Neural progenitor cell (in vitro differentiated cells): ENCODE data around the gene MPZL3. TPM values are rescaled to one million over a fixed set of nuclear protein-coding genes. Genes with fewer than 3 reads are reported as not detected.

ENCODE experiments used
- DNase-seq: peaks from one replicate; pipeline ENCODE4 v3.0.0-alpha.2; 2016; ENCODE audit warnings: low spot score
- H2AFZ ChIP-seq: fragments of 200-600 bp; sonication (generic); replicated peaks from 2 replicates; pipeline ENCODE4 v1.6.1; 2016; ENCODE audit warnings: antibody characterized with exemption
- H3F3A ChIP-seq: fragments of 200-600 bp; sonication (generic); 2 replicates; pipeline ENCODE4 v1.6.1; 2016; ENCODE audit warnings: antibody characterized with exemption, low read depth
- H3K27ac ChIP-seq: fragments of 200-600 bp; sonication (generic); 2 replicates; pipeline ENCODE4 v1.5.1; 2016; ENCODE audit warnings: mild to moderate bottlenecking
- H3K27me3 ChIP-seq: fragments of 200-600 bp; sonication (generic); 2 replicates; pipeline ENCODE4 v1.6.1; 2016; ENCODE audit warnings: mild to moderate bottlenecking, moderate library complexity
- H3K36me3 ChIP-seq: fragments of 200-600 bp; sonication (generic); 2 replicates; pipeline ENCODE4 v1.5.1; 2016
- H3K4me1 ChIP-seq: fragments of 200-600 bp; sonication (generic); 2 replicates; pipeline ENCODE4 v1.6.1; 2016; ENCODE audit warnings: mixed run types
- H3K4me2 ChIP-seq: fragments of 200-600 bp; sonication (generic); 2 replicates; pipeline ENCODE4 v1.6.1; 2016
- H3K4me3 ChIP-seq: fragments of 200-600 bp; sonication (generic); 2 replicates; pipeline ENCODE4 v1.5.1; 2016
- H3K79me2 ChIP-seq: fragments of 200-600 bp; sonication (generic); 2 replicates; pipeline ENCODE4 v1.6.1; 2016; ENCODE audit warnings: low read depth
- H3K9ac ChIP-seq: fragments of 200-600 bp; sonication (generic); 2 replicates; pipeline ENCODE4 v1.6.1; 2016
- H3K9me3 ChIP-seq: fragments of 200-600 bp; sonication (generic); 2 replicates; pipeline ENCODE4 v1.5.1; 2016; ENCODE audit warnings: low read depth
- H4K20me1 ChIP-seq: fragments of 200-600 bp; sonication (generic); 2 replicates; pipeline ENCODE4 v1.6.1; 2016; ENCODE audit warnings: low read depth
- H3K27ac Mint-ChIP-seq: 3 replicates; pipeline ENCODE4 v1.8.0; 2021; ENCODE audit warnings: mixed read lengths
- H3K27me3 Mint-ChIP-seq: 2 replicates; pipeline ENCODE4 v1.8.0; 2022; ENCODE audit warnings: low read depth, mild to moderate bottlenecking, inconsistent platforms, moderate library complexity, mixed read lengths; ENCODE audit not compliant: insufficient read depth
- H3K36me3 Mint-ChIP-seq: 3 replicates; pipeline ENCODE4 v1.8.0; 2021; ENCODE audit warnings: mixed read lengths
- H3K4me1 Mint-ChIP-seq: 3 replicates; pipeline ENCODE4 v1.8.0; 2021; ENCODE audit warnings: mixed read lengths
- H3K4me3 Mint-ChIP-seq: 3 replicates; pipeline ENCODE4 v1.8.0; 2021; ENCODE audit warnings: mild to moderate bottlenecking, moderate library complexity, mixed read lengths
- H3K9me3 Mint-ChIP-seq: 3 replicates; pipeline ENCODE4 v1.8.0; 2020; ENCODE audit warnings: mixed read lengths
- EZH2 ChIP-seq: fragments of 200-600 bp; sonication (generic); IDR thresholded peaks from 2 replicates; pipeline ENCODE4 v1.6.1; 2017; ENCODE audit warnings: antibody characterized with exemption, mild to moderate bottlenecking, moderate library complexity
- EZH2phosphoT487 ChIP-seq: fragments of 200-600 bp; sonication (generic); IDR thresholded peaks from 2 replicates; pipeline ENCODE4 v1.6.1; 2017; ENCODE audit warnings: antibody characterized with exemption
- total RNA-seq: library from RNA; depleted of rRNA; stranded (reverse); fragments of >200 nt; gene quantifications from 2 replicates; pipeline ENCODE4 v1.2.3, GENCODE V29; 2015; ENCODE audit warnings: low replicate concordance
- TF ChIP-seq, protein P1 (sequence below): fragments of 200-600 bp; sonication (generic); IDR thresholded peaks from 2 replicates; pipeline ENCODE4 v1.5.1; 2017; ENCODE audit warnings: antibody characterized with exemption, mild to moderate bottlenecking

The MPZL3 gene
- total RNA-seq, 1 donor from 2014 or later, result 5.7 TPM

DNA sequence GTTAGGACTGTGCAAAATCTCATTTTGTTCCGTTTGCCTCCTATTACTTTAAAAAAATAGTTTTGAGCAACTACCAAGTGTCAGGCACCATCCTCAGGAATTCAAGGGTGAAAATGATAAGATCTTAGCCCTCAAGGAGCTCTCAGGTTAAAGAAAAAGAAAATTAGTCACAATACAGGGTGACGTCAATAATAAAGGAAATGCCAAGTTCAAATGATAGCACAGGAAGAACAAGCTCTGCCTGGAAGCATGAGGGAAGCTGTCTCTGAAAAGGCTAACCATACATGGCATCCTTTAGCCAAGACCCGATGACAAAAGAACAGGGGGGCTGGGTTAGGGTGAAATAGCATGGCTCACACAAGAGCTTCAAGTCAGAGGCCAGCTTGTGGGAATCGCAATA is 23.0 kb upstream of the MPZL3 start:
- Mint-ChIP-seq H3K27me3 (peaks cover 4% of the 10 kb centered on the region), H3K4me3 (no peak overlapping the region), H3K4me1 (no peaks in the 10 kb centered on the region), H3K36me3 (no peaks in the 10 kb centered on the region), H3K27ac (no peak overlapping the region), H3K9me3 (no peaks in the 10 kb centered on the region)
- no peak overlapping the region for H3K9ac ChIP-seq
- TF ChIP-seq EZH2 (no peak), EZH2phosphoT487 (no peak)
- TF ChIP-seq, protein P1, sequence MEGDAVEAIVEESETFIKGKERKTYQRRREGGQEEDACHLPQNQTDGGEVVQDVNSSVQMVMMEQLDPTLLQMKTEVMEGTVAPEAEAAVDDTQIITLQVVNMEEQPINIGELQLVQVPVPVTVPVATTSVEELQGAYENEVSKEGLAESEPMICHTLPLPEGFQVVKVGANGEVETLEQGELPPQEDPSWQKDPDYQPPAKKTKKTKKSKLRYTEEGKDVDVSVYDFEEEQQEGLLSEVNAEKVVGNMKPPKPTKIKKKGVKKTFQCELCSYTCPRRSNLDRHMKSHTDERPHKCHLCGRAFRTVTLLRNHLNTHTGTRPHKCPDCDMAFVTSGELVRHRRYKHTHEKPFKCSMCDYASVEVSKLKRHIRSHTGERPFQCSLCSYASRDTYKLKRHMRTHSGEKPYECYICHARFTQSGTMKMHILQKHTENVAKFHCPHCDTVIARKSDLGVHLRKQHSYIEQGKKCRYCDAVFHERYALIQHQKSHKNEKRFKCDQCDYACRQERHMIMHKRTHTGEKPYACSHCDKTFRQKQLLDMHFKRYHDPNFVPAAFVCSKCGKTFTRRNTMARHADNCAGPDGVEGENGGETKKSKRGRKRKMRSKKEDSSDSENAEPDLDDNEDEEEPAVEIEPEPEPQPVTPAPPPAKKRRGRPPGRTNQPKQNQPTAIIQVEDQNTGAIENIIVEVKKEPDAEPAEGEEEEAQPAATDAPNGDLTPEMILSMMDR, result no peak
- H2AFZ ChIP-seq, result no peak overlapping the region
- H4K20me1 ChIP-seq, result no peaks in the 10 kb centered on the region
- H3K4me1 ChIP-seq, result no peaks in the 10 kb centered on the region
- H3K36me3 ChIP-seq, result no peaks in the 10 kb centered on the region
- H3K9me3 ChIP-seq, result no peaks in the 10 kb centered on the region
- H3K4me3 ChIP-seq, result no peak overlapping the region
- H3K79me2 ChIP-seq, result no peaks in the 10 kb centered on the region
- H3K27ac ChIP-seq, result no peak overlapping the region
- H3K27me3 ChIP-seq, result peaks cover 22% of the 10 kb centered on the region
- H3K4me2 ChIP-seq, result no peak overlapping the region
- H3F3A ChIP-seq, result no peaks in the 10 kb centered on the region
- no peak for DNase-seq

DNA sequence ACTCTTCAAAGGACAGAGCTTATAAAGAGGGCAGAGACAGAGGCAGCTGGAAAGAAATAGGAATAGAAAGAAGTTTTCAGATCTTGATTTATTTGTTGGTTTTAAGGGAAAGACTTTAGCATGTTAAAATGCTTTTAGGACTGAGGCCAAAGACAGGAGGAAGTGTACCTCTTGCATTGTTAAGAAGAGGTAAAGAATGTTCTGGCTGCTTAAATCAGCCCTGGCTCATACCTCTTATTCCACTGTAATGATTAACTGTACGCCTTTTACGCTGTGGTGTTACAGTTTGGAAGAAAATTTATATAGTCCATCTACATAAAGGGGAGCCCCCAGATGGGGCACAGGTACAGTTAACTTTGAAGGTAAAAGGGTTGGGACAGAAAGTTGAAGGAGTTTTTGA is 22.0 kb upstream of the MPZL3 start:
- Histone ChIP-seq H3K27me3 (peaks cover 32% of the 10 kb centered on the region), H3K9me3 (no peaks in the 10 kb centered on the region), H3K36me3 (no peaks in the 10 kb centered on the region), H4K20me1 (no peaks in the 10 kb centered on the region), H3K4me3 (no peak overlapping the region), H3K27ac (no peak overlapping the region), H3K9ac (no peak overlapping the region), H2AFZ (no peak overlapping the region), H3K4me1 (no peaks in the 10 kb centered on the region), H3K79me2 (no peaks in the 10 kb centered on the region), H3F3A (no peaks in the 10 kb centered on the region), H3K4me2 (no peak overlapping the region)
- H3K4me3 Mint-ChIP-seq, result no peak overlapping the region
- peaks cover 4% of the 10 kb centered on the region for H3K27me3 Mint-ChIP-seq
- no peak for TF ChIP-seq EZH2
- TF ChIP-seq, protein P1, result no peak
- TF ChIP-seq EZH2phosphoT487, result no peak
- no peaks in the 10 kb centered on the region for H3K9me3 Mint-ChIP-seq
- DNase-seq, result no peak
- no peaks in the 10 kb centered on the region for H3K36me3 Mint-ChIP-seq
- H3K27ac Mint-ChIP-seq, result no peak overlapping the region
- no peaks in the 10 kb centered on the region for H3K4me1 Mint-ChIP-seq

DNA sequence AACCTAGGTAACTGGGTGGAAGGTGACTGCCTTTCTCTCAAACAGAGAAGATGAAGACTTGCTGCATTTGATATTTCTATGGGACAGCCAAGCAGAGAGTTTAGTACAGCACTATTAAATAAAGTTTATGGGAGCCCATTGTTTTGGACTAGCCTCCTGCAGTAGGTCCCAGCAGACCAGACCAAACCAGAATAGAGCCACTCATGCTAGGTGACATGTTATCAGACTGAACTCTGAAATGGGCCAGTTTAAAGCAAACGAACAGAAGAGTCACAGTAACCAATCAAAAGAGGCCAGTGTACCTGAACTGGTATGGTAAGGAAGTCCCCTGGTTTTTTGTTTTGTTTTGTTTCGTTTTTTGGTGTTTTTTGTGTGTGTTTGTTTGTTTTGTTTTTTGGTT is 19.8 kb upstream of the MPZL3 start:
- Mint-ChIP-seq H3K4me1 (no peaks in the 10 kb centered on the region), H3K27me3 (peaks cover 4% of the 10 kb centered on the region), H3K27ac (no peak overlapping the region), H3K4me3 (no peak overlapping the region), H3K36me3 (no peaks in the 10 kb centered on the region), H3K9me3 (no peaks in the 10 kb centered on the region)
- Histone ChIP-seq H4K20me1 (no peaks in the 10 kb centered on the region), H3K4me2 (no peak overlapping the region), H3K27me3 (peaks cover 54% of the 10 kb centered on the region), H3K4me3 (no peak overlapping the region), H3K9me3 (no peaks in the 10 kb centered on the region), H3K36me3 (no peaks in the 10 kb centered on the region), H2AFZ (no peak overlapping the region), H3K9ac (no peak overlapping the region), H3K4me1 (no peaks in the 10 kb centered on the region), H3K79me2 (no peaks in the 10 kb centered on the region), H3F3A (no peaks in the 10 kb centered on the region), H3K27ac (no peak overlapping the region)
- TF ChIP-seq EZH2phosphoT487 (no peak), EZH2 (no peak)
- TF ChIP-seq, protein P1, result no peak
- no peak for DNase-seq
